ENCODE measurements around the gene SRSF9. TPM values are rescaled to one million over a fixed set of nuclear protein-coding genes. Genes with fewer than 3 reads are reported as not detected.

The SRSF9 gene
- polyA plus RNA-seq, 1 donor from 2014 or later, result 289 TPM

GRCh38 chr12:120498870-120499515 lies 29.4 kb upstream of the SRSF9 start:
- H3K4me3 ChIP-seq (ENCODE audit: low read length), result no peak overlapping the region
- peaks cover 4% of the 10 kb centered on the region for H4K20me1 ChIP-seq (ENCODE audit: insufficient read depth)
- peaks cover 23% of the 10 kb centered on the region for H3K79me2 ChIP-seq (replicated peaks; ENCODE audit: insufficient read depth, low read length)
- H3K27me3 ChIP-seq (ENCODE audit: insufficient read depth, low read depth, low read length), result no peaks in the 10 kb centered on the region
- TF ChIP-seq RAD21 (conservative IDR thresholded peaks at IDR 0.05) (no peak), EP300 (conservative IDR thresholded peaks at IDR 0.05; ENCODE audit: poor library complexity, severe bottlenecking) (no peak), MXI1 (conservative IDR thresholded peaks at IDR 0.05; ENCODE audit: poor library complexity, severe bottlenecking) (no peak), EZH2 (IDR thresholded peaks at IDR 0.05; ENCODE audit: borderline replicate concordance, insufficient read depth, low read length, poor library complexity, severe bottlenecking) (no peak), REST (IDR thresholded peaks at IDR 0.05; ENCODE audit: borderline replicate concordance) (no peak), SMC3 (conservative IDR thresholded peaks at IDR 0.05; ENCODE audit: poor library complexity) (no peak), POLR2AphosphoS5 (IDR thresholded peaks at IDR 0.05) (no peak), TAF1 (IDR thresholded peaks at IDR 0.05; ENCODE audit: low read depth) (no peak)
- TF ChIP-seq, protein P1, sequence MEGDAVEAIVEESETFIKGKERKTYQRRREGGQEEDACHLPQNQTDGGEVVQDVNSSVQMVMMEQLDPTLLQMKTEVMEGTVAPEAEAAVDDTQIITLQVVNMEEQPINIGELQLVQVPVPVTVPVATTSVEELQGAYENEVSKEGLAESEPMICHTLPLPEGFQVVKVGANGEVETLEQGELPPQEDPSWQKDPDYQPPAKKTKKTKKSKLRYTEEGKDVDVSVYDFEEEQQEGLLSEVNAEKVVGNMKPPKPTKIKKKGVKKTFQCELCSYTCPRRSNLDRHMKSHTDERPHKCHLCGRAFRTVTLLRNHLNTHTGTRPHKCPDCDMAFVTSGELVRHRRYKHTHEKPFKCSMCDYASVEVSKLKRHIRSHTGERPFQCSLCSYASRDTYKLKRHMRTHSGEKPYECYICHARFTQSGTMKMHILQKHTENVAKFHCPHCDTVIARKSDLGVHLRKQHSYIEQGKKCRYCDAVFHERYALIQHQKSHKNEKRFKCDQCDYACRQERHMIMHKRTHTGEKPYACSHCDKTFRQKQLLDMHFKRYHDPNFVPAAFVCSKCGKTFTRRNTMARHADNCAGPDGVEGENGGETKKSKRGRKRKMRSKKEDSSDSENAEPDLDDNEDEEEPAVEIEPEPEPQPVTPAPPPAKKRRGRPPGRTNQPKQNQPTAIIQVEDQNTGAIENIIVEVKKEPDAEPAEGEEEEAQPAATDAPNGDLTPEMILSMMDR (IDR thresholded peaks at IDR 0.05; ENCODE audit: poor library complexity, severe bottlenecking), result no peak
- no peaks in the 10 kb centered on the region for H3F3A ChIP-seq (ENCODE audit: insufficient read depth, low read length, poor library complexity, severe bottlenecking)
- no peak overlapping the region for H3K4me2 ChIP-seq (ENCODE audit: low read length)
- peaks cover 6% of the 10 kb centered on the region for H3K36me3 ChIP-seq (ENCODE audit: insufficient read depth, low read length)
- no peak overlapping the region for H3K9ac ChIP-seq (ENCODE audit: low read length)
- H3K9me2 ChIP-seq (ENCODE audit: insufficient read depth, low read length), result no peaks in the 10 kb centered on the region
- no peak overlapping the region for H3K27ac ChIP-seq (ENCODE audit: low read length)
- no peaks in the 10 kb centered on the region for H3K9me3 ChIP-seq (ENCODE audit: low read length)
- no peak overlapping the region for H2AFZ ChIP-seq (ENCODE audit: low read depth, low read length)

GRCh38 chr12:120497524-120498150 lies 28.1 kb upstream of the SRSF9 start:
- H3K4me3 ChIP-seq (ENCODE audit: low read length), result peak overlapping the region; percentile 79
- H3K9ac ChIP-seq (ENCODE audit: low read length), result peak overlapping the region; percentile 66
- H3K36me3 ChIP-seq (ENCODE audit: insufficient read depth, low read length), result no peaks in the 10 kb centered on the region
- H2AFZ ChIP-seq (ENCODE audit: low read depth, low read length), result no peak overlapping the region
- no peaks in the 10 kb centered on the region for H3F3A ChIP-seq (ENCODE audit: insufficient read depth, low read length, poor library complexity, severe bottlenecking)
- H3K4me2 ChIP-seq (ENCODE audit: low read length), result peak overlapping the region; percentile 72
- H3K79me2 ChIP-seq (replicated peaks; ENCODE audit: insufficient read depth, low read length), result peaks cover 23% of the 10 kb centered on the region
- no peak overlapping the region for H3K27ac ChIP-seq (ENCODE audit: low read length)
- H3K27me3 ChIP-seq (ENCODE audit: insufficient read depth, low read depth, low read length), result no peaks in the 10 kb centered on the region
- H3K9me2 ChIP-seq (ENCODE audit: insufficient read depth, low read length), result no peaks in the 10 kb centered on the region
- TF ChIP-seq RAD21 (conservative IDR thresholded peaks at IDR 0.05), result no peak
- TF ChIP-seq SMC3 (conservative IDR thresholded peaks at IDR 0.05; ENCODE audit: poor library complexity), result no peak
- TF ChIP-seq EZH2 (IDR thresholded peaks at IDR 0.05; ENCODE audit: borderline replicate concordance, insufficient read depth, low read length, poor library complexity, severe bottlenecking), result no peak
- TF ChIP-seq MXI1 (conservative IDR thresholded peaks at IDR 0.05; ENCODE audit: poor library complexity, severe bottlenecking), result no peak
- TF ChIP-seq, protein P1 (IDR thresholded peaks at IDR 0.05; ENCODE audit: poor library complexity, severe bottlenecking), result no peak
- no peak for TF ChIP-seq TAF1 (IDR thresholded peaks at IDR 0.05; ENCODE audit: low read depth)
- no peak for TF ChIP-seq EP300 (conservative IDR thresholded peaks at IDR 0.05; ENCODE audit: poor library complexity, severe bottlenecking)
- TF ChIP-seq REST (IDR thresholded peaks at IDR 0.05; ENCODE audit: borderline replicate concordance), result no peak
- no peak for TF ChIP-seq POLR2AphosphoS5 (IDR thresholded peaks at IDR 0.05)
- no peaks in the 10 kb centered on the region for H3K9me3 ChIP-seq (ENCODE audit: low read length)
- peaks cover 4% of the 10 kb centered on the region for H4K20me1 ChIP-seq (ENCODE audit: insufficient read depth)
